B cell (primary cell): ENCODE results near the gene KCNN2. TPM values are rescaled to one million over a fixed set of nuclear protein-coding genes. Genes with fewer than 3 reads are reported as not detected.

Source experiments
- ATAC-seq: fragments of 200-7000 bp; cut with Tn5 transposase; one replicate; pipeline ENCODE4 v1.10.0; 2021; ENCODE audit warnings: low read depth, mild to moderate bottlenecking, moderate number of reproducible peaks, moderate library complexity
- CTCF ChIA-PET: fragments of 350-600 bp; sonication (Branson Sonifier 250); formaldehyde crosslinking; loops from one replicate; lab custom pipeline; 2021; ENCODE audit warnings: antibody characterized with exemption, inconsistent platforms; lab: Charles Lee
- POLR2A ChIA-PET: fragments of 350-600 bp; sonication (Branson Sonifier 250); formaldehyde crosslinking; loops from one replicate; lab custom pipeline; 2021; ENCODE audit warnings: antibody characterized with exemption; lab: Charles Lee
- DNase-seq: peaks from one replicate; pipeline ENCODE4 v3.0.0; 2013
- H2AFZ ChIP-seq: 2 replicates; pipeline ENCODE4 v1.6.1; 2012; ENCODE audit warnings: mild to moderate bottlenecking, low read depth, low read length; ENCODE audit not compliant: insufficient read depth, poor library complexity, severe bottlenecking
- H3K27ac ChIP-seq, 2 donors: 1 replicate in 1 of 2; 2 replicates in 1 of 2; pipeline ENCODE4 v1.5.1; 2012 to 2013; ENCODE audit warnings: low read length in 2 of 2, mild to moderate bottlenecking in 2 of 2, moderate library complexity in 1 of 2
- H3K27me3 ChIP-seq, 4 experiments: fragments of 200-600 bp in 1 of 4; sonication (generic) in 1 of 4; replicated peaks in 1 of 4; 1 replicate in 2 of 4; 2 replicates in 2 of 4; pipeline versions ENCODE4 v1.6.1 to v1.7.0; 2013 to 2016; ENCODE audit warnings: low read length in 3 of 4, mild to moderate bottlenecking in 2 of 4, mixed read lengths in 1 of 4, moderate library complexity in 1 of 4; ENCODE audit not compliant: insufficient read depth in 4 of 4, control insufficient read depth in 3 of 4; ENCODE audit errors: control extremely low read depth in 1 of 4
- H3K36me3 ChIP-seq, 2 experiments: replicated peaks in 1 of 2; 1 replicate in 1 of 2; 2 replicates in 1 of 2; pipeline versions ENCODE4 v1.6.1 to v1.7.1; 2013; ENCODE audit warnings: low read length in 1 of 2; ENCODE audit not compliant: insufficient read depth in 2 of 2, control insufficient read depth in 1 of 2; ENCODE audit errors: control extremely low read depth in 1 of 2, extremely low read depth in 1 of 2
- H3K4me1 ChIP-seq, 2 donors: fragments of 200-600 bp in 1 of 2; sonication (generic) in 1 of 2; 1 replicate in 1 of 2; 2 replicates in 1 of 2; pipeline versions ENCODE4 v1.5.1 to v1.6.1; 2013 to 2017; ENCODE audit warnings: low read length in 2 of 2; ENCODE audit not compliant: control insufficient read depth in 2 of 2, insufficient read depth in 2 of 2
- H3K4me2 ChIP-seq: replicated peaks from 2 replicates; pipeline ENCODE3; 2012; ENCODE audit warnings: mild to moderate bottlenecking, low read depth, low read length; ENCODE audit not compliant: poor library complexity, severe bottlenecking
- H3K4me3 ChIP-seq, 5 experiments: fragments of 200-600 bp in 1 of 5; sonication (generic) in 1 of 5; 1 replicate in 3 of 5; 2 replicates in 2 of 5; pipeline versions ENCODE4 v1.5.1 to v1.7.0; 2011 to 2016; ENCODE audit warnings: low read length in 4 of 5, mild to moderate bottlenecking in 4 of 5, low read depth in 2 of 5, control low read depth in 1 of 5, moderate library complexity in 1 of 5; ENCODE audit not compliant: insufficient read depth in 1 of 5; ENCODE audit errors: control extremely low read depth in 1 of 5, extremely low read depth in 1 of 5
- H3K79me2 ChIP-seq: fragments of 200-600 bp; sonication (generic); one replicate; pipeline ENCODE4 v1.6.0; 2016; ENCODE audit warnings: low read length; ENCODE audit not compliant: control insufficient read depth, insufficient read depth
- H3K9ac ChIP-seq: fragments of 200-600 bp; sonication (generic); 2 replicates; pipeline ENCODE4 v1.6.1; 2017; ENCODE audit warnings: mild to moderate bottlenecking, low read length, moderate library complexity
- H3K9me3 ChIP-seq, 3 donors: one replicate each; pipeline versions ENCODE4 v1.6.1 to v1.7.1; 2013; ENCODE audit warnings: low read length in 2 of 3; ENCODE audit not compliant: control insufficient read depth in 2 of 3, insufficient read depth in 1 of 3; ENCODE audit errors: control extremely low read depth in 1 of 3
- H4K20me1 ChIP-seq: 2 replicates; pipeline ENCODE4 v1.6.0; 2012; ENCODE audit warnings: mild to moderate bottlenecking, low read length; ENCODE audit not compliant: insufficient read depth, control insufficient read depth, poor library complexity, severe bottlenecking
- H3K27ac Mint-ChIP-seq: one replicate; pipeline ENCODE4 v1.8.0; 2021; ENCODE audit warnings: mixed read lengths
- H3K27me3 Mint-ChIP-seq: one replicate; pipeline ENCODE4 v1.8.0; 2021; ENCODE audit warnings: mixed read lengths
- H3K4me1 Mint-ChIP-seq: one replicate; pipeline ENCODE4 v1.8.0; 2021; ENCODE audit warnings: mixed read lengths
- H3K4me3 Mint-ChIP-seq: one replicate; pipeline ENCODE4 v1.8.0; 2021; ENCODE audit warnings: mixed read lengths
- H3K9me3 Mint-ChIP-seq: one replicate; pipeline ENCODE4 v1.8.0; 2022; ENCODE audit warnings: mixed read lengths; ENCODE audit not compliant: insufficient read depth
- CTCF ChIP-seq: fragments of 200-600 bp; IDR thresholded peaks from one replicate; pipeline ENCODE4 v1.8.0; 2022; ENCODE audit warnings: antibody characterized with exemption, mild to moderate bottlenecking
- EZH2 ChIP-seq: IDR thresholded peaks from 2 replicates; pipeline ENCODE4 v1.6.1; 2012; ENCODE audit warnings: borderline replicate concordance, low read depth, mild to moderate bottlenecking, moderate library complexity, low read length; ENCODE audit not compliant: insufficient read depth, poor library complexity, severe bottlenecking
- WGBS: methylation state at CpG from one replicate; pipeline ENCODE4 v1.1.5; 2013; ENCODE audit warnings: missing lambda C conversion rate; ENCODE audit not compliant: insufficient coverage; 5-methylcytosine and 5-hydroxymethylcytosine counted together
- intact Hi-C: fragments of 100-400 bp; cut with micrococcal nuclease; formaldehyde crosslinking; loops from one replicate; pipeline ENCODE4 v1.10.0; 2022
- polyA plus RNA-seq: library from polyadenylated mRNA; depleted of rRNA; stranded (reverse); fragments of >200 nt; gene quantifications from 2 replicates; pipeline ENCODE4 v1.2.3, GENCODE V29; 2012
- total RNA-seq, 2 donors: library from RNA; stranded (reverse); fragments of 120-200 nt in 1 of 2; gene quantifications; 1 replicate in 1 of 2; 2 replicates in 1 of 2; pipeline versions ENCODE4 v1.2.3 to v1.2.4, GENCODE V29; 2013 to 2022

KCNN2 gene
- total and polyA plus RNA-seq, 2 donors (not counting 1 experiment from before 2014, with no cell fraction given), result not detected

DNA sequence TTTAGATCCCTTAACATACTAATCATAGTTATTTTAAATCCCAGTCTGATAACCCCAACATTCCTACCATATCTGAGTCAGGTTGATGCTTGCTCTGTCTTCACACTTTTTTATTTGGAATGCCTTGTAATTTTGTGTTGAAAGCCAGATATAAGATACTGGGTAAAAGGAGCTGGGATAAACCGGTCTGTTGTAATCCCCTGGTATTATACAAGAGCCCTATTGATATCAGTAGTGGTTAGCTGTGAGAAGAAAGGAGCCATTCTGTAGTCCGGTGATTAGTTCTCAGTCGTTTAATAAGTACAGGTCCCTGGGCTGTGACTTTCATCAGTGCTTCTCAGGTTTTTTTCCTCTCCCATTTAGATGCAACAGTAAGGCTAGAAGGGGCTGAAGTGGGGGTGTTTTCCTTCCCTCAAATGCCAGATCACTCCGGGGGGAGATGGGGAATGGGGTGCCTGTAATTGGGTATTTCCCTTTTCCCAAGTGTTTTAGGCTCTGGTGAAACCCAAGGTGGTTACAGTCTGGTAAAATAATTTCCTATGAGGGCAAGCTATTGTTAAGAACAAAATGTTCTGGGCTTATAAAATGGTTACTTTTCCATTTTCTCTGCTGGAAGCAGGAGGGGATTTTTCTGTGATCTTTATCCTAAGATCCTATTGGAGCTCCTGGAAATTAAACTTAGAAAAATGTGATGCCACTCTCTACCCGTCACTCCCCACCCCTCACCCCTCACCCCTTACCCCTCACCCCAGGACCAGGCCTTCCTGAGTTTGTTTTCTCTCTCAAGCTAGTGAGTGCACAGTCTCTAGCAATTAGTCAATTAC lies 72.7 kb downstream of the KCNN2 start:
- Mint-ChIP-seq H3K27ac (no peak overlapping the region), H3K4me1 (no peaks in the 10 kb centered on the region)
- POLR2A ChIA-PET, result no interaction called here

More for the DNA sequence above, 72.7 kb downstream of the KCNN2 start:
- DNase-seq (no peak), ATAC-seq (no peak)
- TF ChIP-seq CTCF (no peak), EZH2 (no peak)
- CTCF ChIA-PET, result interaction anchor here (0.7 to 1.3 kb wide), 3 partner anchors 12 to 822 kb away, joined by 3 to 4 read pairs (median 3); no protein-coding TSS in a partner anchor
- Mint-ChIP-seq H3K27me3 (peaks cover 15% of the 10 kb centered on the region), H3K4me3 (no peak overlapping the region), H3K9me3 (no peaks in the 10 kb centered on the region)
- WGBS, result 60% methylated on average over 1 of the region's 5 CpGs
- H3K9ac ChIP-seq, result no peak overlapping the region
- no peaks in the 10 kb centered on the region for H3K9me3 ChIP-seq
- H3K36me3 ChIP-seq, result no peaks in the 10 kb centered on the region
- no peaks in the 10 kb centered on the region for H3K79me2 ChIP-seq
- no peak overlapping the region for H3K4me3 ChIP-seq
- H3K4me2 ChIP-seq, result no peak overlapping the region
- peaks cover 0 to 4% (median 0%) of the 10 kb centered on the region in 4 experiments for H3K27me3 ChIP-seq
- no peaks in the 10 kb centered on the region for H4K20me1 ChIP-seq
- intact Hi-C loops, result no loop called here
- H3K4me1 ChIP-seq, result no peaks in the 10 kb centered on the region
- no peak overlapping the region for H2AFZ ChIP-seq
- no peak overlapping the region for H3K27ac ChIP-seq
